Measurements from ENCODE around the gene KIF18A. TPM values are rescaled to one million over a fixed set of nuclear protein-coding genes. Genes with fewer than 3 reads are reported as not detected.

The KIF18A gene
- total and polyA plus RNA-seq, 3 donors from 2014 or later = 9.5 to 22.5 (median 14.4) TPM

GRCh38 chr11:27996066-27996465 is 111.9 kb downstream of the KIF18A start:
- no peaks in the 10 kb centered on the region for H3K36me3 ChIP-seq (ENCODE audit: low read depth, missing control alignments)
- H3K4me3 ChIP-seq = no peak overlapping the region
- intact Hi-C loops (cut with DNase I; ENCODE audit: low total_unique reads) = no loop called here
- H3K27me3 ChIP-seq = no peaks in the 10 kb centered on the region
- no peak for TF ChIP-seq POLR2A (IDR thresholded peaks at IDR 0.05)
- TF ChIP-seq CTCF (IDR thresholded peaks at IDR 0.05) = no peak
- H3K4me1 ChIP-seq = no peaks in the 10 kb centered on the region
- 56 to 66% methylated on average over 2 of the region's 2 CpGs for WGBS, 2 donors
- no peak overlapping the region for H3K27ac ChIP-seq
- no peak for DNase-seq
- H3K9me3 ChIP-seq = no peaks in the 10 kb centered on the region

GRCh38 chr11:27995083-27995482 is 112.9 kb downstream of the KIF18A start:
- H3K4me3 ChIP-seq = no peak overlapping the region
- H3K36me3 ChIP-seq (ENCODE audit: low read depth, missing control alignments) = no peaks in the 10 kb centered on the region
- no peaks in the 10 kb centered on the region for H3K9me3 ChIP-seq
- DNase-seq = no peak
- intact Hi-C loops (cut with DNase I; ENCODE audit: low total_unique reads) = no loop called here
- WGBS, 2 donors = 77 to 86% methylated on average over 3 of the region's 3 CpGs
- H3K4me1 ChIP-seq = no peaks in the 10 kb centered on the region
- no peak overlapping the region for H3K27ac ChIP-seq
- no peaks in the 10 kb centered on the region for H3K27me3 ChIP-seq
- TF ChIP-seq CTCF (IDR thresholded peaks at IDR 0.05) (no peak), POLR2A (IDR thresholded peaks at IDR 0.05) (no peak)

GRCh38 chr11:27991736-27992135 is 116.2 kb downstream of the KIF18A start:
- TF ChIP-seq CTCF (IDR thresholded peaks at IDR 0.05) (no peak), POLR2A (IDR thresholded peaks at IDR 0.05) (no peak)
- Histone ChIP-seq H3K4me1 (no peaks in the 10 kb centered on the region), H3K4me3 (no peak overlapping the region), H3K9me3 (no peaks in the 10 kb centered on the region), H3K36me3 (ENCODE audit: low read depth, missing control alignments) (no peaks in the 10 kb centered on the region), H3K27me3 (no peaks in the 10 kb centered on the region), H3K27ac (no peak overlapping the region)
- intact Hi-C loops (cut with DNase I; ENCODE audit: low total_unique reads) = no loop called here
- DNase-seq = no peak
- WGBS, 2 donors = 86 to 93% methylated on average over 1 of the region's 1 CpG

GRCh38 chr11:27977527-27977926 is 130.4 kb downstream of the KIF18A start:
- intact Hi-C loops (cut with DNase I; ENCODE audit: low total_unique reads) = no loop called here
- TF ChIP-seq POLR2A (IDR thresholded peaks at IDR 0.05) (no peak), CTCF (IDR thresholded peaks at IDR 0.05) (no peak)

GRCh38 chr11:27977031-27977430 is 130.9 kb downstream of the KIF18A start:
- Histone ChIP-seq H3K9me3 (no peaks in the 10 kb centered on the region), H3K4me3 (no peak overlapping the region), H3K27me3 (no peaks in the 10 kb centered on the region), H3K36me3 (ENCODE audit: low read depth, missing control alignments) (no peaks in the 10 kb centered on the region), H3K27ac (no peak overlapping the region), H3K4me1 (no peaks in the 10 kb centered on the region)
- intact Hi-C loops (cut with DNase I; ENCODE audit: low total_unique reads) = no loop called here
- TF ChIP-seq POLR2A (IDR thresholded peaks at IDR 0.05) = no peak
- no peak for TF ChIP-seq CTCF (IDR thresholded peaks at IDR 0.05)
- DNase-seq = no peak
- 70 to 78% methylated on average over 3 of the region's 3 CpGs for WGBS, 2 donors

More at GRCh38 chr11:27977527-27977926, 130.4 kb downstream of the KIF18A start:
- H3K9me3 ChIP-seq = no peaks in the 10 kb centered on the region
- WGBS, 2 donors = 89 to 90% methylated on average over 2 of the region's 2 CpGs
- no peaks in the 10 kb centered on the region for H3K36me3 ChIP-seq (ENCODE audit: low read depth, missing control alignments)
- H3K4me3 ChIP-seq = no peak overlapping the region
- H3K27me3 ChIP-seq = no peaks in the 10 kb centered on the region
- no peaks in the 10 kb centered on the region for H3K4me1 ChIP-seq
- DNase-seq = no peak
- H3K27ac ChIP-seq = no peak overlapping the region
